Measurements from ENCODE around the gene WDR88.

DNA sequence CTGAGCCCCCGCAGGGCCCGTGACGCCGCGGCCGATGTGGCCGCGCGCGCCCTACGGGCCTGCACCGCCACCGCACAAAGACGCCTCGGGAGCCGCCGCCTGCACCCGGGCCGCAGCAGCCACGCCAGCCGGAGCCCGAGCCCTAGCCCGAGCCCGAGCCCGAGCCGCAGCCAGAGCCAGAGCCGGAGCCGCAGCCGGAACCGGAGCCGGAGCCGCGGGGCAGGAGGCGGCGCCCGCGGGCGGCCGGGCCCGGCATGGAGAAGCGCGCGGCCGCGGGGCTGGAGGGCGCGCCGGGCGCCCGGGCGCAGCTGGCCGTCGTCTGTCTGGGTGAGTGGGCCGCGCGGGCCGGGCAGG is 62.6 kb downstream of the WDR88 start:
- TF ChIP-seq FOXA1 (IDR thresholded peaks at IDR 0.05) (no peak), RAD21 (IDR thresholded peaks at IDR 0.05) (no peak), JUND (IDR thresholded peaks at IDR 0.05) (no peak), YY1 (IDR thresholded peaks at IDR 0.05) (no peak)
- TF ChIP-seq, protein P1, sequence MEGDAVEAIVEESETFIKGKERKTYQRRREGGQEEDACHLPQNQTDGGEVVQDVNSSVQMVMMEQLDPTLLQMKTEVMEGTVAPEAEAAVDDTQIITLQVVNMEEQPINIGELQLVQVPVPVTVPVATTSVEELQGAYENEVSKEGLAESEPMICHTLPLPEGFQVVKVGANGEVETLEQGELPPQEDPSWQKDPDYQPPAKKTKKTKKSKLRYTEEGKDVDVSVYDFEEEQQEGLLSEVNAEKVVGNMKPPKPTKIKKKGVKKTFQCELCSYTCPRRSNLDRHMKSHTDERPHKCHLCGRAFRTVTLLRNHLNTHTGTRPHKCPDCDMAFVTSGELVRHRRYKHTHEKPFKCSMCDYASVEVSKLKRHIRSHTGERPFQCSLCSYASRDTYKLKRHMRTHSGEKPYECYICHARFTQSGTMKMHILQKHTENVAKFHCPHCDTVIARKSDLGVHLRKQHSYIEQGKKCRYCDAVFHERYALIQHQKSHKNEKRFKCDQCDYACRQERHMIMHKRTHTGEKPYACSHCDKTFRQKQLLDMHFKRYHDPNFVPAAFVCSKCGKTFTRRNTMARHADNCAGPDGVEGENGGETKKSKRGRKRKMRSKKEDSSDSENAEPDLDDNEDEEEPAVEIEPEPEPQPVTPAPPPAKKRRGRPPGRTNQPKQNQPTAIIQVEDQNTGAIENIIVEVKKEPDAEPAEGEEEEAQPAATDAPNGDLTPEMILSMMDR (IDR thresholded peaks at IDR 0.05; ENCODE audit: low read depth, low read length, missing input control), result no peak
- TF ChIP-seq, protein P2, sequence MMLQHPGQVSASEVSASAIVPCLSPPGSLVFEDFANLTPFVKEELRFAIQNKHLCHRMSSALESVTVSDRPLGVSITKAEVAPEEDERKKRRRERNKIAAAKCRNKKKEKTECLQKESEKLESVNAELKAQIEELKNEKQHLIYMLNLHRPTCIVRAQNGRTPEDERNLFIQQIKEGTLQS (IDR thresholded peaks at IDR 0.05), result no peak
- TF ChIP-seq, protein P3, sequence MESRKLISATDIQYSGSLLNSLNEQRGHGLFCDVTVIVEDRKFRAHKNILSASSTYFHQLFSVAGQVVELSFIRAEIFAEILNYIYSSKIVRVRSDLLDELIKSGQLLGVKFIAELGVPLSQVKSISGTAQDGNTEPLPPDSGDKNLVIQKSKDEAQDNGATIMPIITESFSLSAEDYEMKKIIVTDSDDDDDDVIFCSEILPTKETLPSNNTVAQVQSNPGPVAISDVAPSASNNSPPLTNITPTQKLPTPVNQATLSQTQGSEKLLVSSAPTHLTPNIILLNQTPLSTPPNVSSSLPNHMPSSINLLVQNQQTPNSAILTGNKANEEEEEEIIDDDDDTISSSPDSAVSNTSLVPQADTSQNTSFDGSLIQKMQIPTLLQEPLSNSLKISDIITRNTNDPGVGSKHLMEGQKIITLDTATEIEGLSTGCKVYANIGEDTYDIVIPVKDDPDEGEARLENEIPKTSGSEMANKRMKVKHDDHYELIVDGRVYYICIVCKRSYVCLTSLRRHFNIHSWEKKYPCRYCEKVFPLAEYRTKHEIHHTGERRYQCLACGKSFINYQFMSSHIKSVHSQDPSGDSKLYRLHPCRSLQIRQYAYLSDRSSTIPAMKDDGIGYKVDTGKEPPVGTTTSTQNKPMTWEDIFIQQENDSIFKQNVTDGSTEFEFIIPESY (IDR thresholded peaks at IDR 0.05), result no peak
- TF ChIP-seq, protein P4, sequence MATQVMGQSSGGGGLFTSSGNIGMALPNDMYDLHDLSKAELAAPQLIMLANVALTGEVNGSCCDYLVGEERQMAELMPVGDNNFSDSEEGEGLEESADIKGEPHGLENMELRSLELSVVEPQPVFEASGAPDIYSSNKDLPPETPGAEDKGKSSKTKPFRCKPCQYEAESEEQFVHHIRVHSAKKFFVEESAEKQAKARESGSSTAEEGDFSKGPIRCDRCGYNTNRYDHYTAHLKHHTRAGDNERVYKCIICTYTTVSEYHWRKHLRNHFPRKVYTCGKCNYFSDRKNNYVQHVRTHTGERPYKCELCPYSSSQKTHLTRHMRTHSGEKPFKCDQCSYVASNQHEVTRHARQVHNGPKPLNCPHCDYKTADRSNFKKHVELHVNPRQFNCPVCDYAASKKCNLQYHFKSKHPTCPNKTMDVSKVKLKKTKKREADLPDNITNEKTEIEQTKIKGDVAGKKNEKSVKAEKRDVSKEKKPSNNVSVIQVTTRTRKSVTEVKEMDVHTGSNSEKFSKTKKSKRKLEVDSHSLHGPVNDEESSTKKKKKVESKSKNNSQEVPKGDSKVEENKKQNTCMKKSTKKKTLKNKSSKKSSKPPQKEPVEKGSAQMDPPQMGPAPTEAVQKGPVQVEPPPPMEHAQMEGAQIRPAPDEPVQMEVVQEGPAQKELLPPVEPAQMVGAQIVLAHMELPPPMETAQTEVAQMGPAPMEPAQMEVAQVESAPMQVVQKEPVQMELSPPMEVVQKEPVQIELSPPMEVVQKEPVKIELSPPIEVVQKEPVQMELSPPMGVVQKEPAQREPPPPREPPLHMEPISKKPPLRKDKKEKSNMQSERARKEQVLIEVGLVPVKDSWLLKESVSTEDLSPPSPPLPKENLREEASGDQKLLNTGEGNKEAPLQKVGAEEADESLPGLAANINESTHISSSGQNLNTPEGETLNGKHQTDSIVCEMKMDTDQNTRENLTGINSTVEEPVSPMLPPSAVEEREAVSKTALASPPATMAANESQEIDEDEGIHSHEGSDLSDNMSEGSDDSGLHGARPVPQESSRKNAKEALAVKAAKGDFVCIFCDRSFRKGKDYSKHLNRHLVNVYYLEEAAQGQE (IDR thresholded peaks at IDR 0.05), result no peak
